Activated CD4-positive, alpha-beta T cell treated with anti-CD3 and anti-CD28 coated beads, Interleukin-2, amount 50 U/mL, for 4 hours (primary cell): ENCODE measurements around the gene ARHGAP8.
"Not testable (repeated sequence)": the region's sequence is repeated elsewhere in the genome, so short reads cannot be mapped to it uniquely, and the experiment has no call there.

ENCODE experiments used
- DNase-seq, 2 experiments: peaks; one replicate each; pipeline ENCODE4 v3.0.0-alpha.2; 2020

Gene ARHGAP8

DNA sequence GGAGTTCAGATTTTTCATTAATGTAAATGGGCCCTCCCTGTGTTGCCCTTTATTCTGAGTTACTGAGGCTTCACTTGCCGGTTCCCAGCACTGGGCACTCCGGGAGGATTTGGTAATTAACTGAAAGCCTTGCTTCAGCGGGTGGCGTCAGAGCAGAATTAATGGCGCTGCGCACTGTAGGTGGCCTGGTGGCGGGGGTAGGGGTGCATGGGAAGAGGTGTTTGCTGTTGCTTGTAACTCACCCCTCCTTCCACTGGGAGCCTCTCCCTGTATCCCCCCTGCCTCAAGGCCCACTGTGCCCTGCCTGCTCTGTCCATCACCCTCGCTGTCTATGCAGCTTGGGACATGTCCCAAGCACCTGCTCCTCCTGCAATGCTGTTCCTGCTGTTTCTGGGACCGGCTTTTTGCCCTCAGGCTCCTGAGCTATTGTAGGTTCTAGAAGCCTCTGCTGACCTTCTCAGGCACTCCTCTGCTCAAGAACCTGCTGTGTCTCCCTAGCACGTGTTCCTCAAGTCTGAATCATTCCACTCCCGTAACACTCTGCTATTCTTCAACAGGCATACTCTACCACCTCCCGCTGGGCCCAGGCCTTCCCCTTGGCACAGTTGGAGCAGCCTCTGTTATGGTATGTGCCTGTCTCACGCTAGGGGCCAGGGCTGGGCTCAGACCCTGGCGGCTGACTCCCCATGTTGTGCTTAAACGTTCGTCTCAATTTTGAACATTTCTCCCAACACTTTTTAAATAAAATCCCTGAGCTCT is 24.4 kb downstream of the ARHGAP8 start:
- no peak for DNase-seq

DNA sequence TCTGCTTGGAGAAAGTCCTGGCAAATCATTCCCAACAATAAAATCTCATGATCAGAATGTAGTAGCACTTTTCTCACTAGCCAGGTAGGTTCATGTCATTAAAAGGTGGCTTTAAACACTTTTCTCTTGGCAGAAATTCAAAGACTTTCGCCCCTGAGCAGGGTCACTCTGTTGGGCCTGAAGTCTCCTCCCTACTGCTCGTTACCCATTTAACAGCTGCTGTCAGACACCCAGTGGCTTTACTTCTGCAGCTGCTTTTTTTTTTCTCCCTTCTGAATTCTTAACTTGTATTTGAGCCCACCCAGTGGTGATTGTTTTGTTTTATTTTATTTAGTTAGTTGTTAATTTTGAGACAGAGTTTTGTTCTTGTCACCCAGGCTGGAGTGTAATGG is 25.0 kb downstream of the ARHGAP8 start:
- no peak for DNase-seq

DNA sequence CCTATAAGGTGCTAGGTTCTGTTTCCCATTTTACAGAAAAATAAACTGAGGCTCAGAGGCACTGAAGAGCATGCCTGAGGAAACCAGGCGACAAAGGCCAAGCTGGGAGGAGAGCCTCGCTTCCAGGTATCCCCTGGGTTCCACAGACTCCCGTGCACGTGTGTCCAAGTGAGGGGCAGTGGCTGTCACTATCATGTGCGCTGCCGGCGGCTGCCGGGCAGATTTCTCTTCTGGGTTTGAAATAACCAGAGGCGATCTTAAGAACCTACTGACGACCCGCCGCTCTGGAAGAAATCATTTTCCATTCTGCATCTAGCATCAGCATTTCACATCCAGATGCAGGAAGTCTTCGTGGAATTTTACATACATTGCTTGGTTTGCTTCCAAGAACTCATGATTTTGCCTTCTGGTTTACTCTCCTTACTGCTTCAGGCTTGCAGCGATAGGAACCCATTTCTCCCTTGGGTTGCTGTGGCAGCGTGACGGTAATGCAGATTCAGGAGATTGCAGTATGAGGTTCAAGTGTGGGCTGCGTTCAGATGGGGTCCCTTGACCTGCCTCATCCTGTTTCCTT is 28.6 kb downstream of the ARHGAP8 start:
- DNase-seq, result no peak

DNA sequence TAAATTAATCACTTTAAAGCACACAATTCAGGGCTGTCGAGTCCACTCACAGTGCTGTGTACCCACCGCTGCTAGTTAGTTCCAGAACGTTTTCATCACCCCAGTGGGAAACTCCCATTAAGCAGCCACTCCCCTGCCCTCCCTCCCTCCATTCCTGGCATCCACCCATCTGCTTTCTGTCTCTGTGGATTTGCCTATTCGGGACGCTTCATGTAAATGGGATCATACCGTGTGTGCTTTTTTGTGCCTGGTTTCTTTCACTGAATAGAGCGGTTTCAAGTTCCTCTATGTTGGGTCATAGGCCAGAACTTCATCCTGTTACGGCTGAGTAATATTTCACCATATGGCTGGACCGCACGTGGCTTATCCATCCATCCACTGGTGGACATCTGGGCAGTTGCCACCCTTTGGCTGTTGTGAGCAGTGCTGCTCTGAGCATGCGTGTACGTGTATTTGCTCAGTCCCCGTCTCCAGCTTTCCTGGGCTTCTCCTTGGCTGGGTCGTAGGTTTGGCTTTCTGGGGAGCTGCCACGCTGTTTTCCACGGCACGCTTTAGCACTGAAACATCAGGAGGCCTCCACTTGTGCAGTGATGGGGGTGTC is 30.1 kb downstream of the ARHGAP8 start:
- DNase-seq, result no peak

- DNase-seq, result no peak
These were observed 30.7 kb downstream of the ARHGAP8 start for GRCh38 chr22:44783091-44783490.

GRCh38 chr22:44783581-44783980 is 31.2 kb downstream of the ARHGAP8 start:
- no peak for DNase-seq

GRCh38 chr22:44786136-44786535 is 33.8 kb downstream of the ARHGAP8 start:
- DNase-seq, result no peak

DNA sequence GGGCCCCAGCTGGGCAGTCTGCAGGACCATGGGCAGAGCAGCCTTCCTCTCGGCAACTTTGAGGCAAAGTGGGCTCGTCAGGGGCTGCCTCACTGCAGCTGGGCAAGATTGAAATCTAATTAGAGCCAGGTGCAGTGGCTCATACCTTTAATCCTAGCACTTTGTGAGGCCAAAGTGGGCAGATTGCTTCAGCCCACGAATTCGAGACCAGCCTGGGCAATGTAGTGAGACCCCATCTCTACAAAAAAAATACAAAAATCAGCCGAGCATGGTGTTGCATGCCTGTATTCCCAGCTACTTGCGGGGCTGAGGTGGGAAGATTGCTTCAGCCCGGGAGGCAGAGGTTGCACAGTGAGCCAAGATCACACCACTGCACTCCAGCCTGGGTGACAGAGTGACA is 34.2 kb downstream of the ARHGAP8 start:
- DNase-seq, result no peak

- DNase-seq, result no peak
These were observed 35.5 kb downstream of the ARHGAP8 start for GRCh38 chr22:44787832-44788231.

DNA sequence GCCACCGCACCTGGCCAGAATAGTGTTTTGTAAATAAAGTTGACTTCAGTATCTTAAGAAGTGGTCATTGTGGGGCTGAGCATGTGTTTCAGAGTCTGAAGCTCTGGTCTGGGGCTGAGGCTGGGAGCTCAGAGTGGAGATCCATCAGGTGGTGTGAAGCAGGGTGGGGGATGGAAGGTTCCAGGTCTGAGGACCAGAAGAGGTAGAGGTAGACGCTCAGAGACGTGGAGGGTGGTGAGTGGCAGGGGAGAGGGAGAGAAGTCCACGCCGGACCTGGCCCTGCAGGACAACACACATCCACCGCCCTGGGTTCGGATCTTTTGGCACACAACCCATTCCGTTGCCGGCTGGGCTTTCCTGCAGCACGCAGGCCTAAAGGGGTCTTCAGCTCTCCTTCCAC is 40.7 kb downstream of the ARHGAP8 start:
- DNase-seq, result no peak

DNA sequence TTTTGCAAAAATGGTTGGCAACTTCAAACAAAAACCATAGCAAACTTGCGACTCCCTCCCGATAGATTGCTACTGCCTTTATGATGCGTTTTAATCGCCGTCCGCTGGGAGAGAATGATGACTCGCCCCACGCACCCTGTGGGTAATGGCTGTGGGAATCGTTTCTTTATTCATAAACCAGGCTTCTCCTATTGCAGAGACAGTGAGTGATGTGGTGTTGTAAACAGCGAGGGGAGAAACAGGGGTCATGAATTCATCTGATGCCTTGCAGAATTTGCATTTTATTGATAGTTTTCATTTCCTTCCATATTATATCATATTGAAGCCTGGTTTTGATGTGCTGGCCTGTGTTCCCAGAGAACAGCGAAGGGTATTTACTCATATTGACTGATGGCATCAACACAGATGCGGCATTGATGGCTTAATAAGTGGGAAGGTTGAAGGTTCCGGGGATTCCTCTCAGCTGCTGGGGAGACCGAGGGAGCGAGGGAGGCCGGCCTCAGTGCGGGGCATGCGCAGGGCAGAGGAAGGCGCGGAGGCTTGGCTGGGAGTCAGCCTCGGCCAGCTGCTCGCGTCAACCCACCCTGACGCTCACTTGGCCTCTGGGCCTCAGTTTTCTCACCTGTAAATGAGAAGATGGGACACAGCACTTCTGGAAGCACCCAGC is 41.3 kb downstream of the ARHGAP8 start:
- no peak for DNase-seq

DNA sequence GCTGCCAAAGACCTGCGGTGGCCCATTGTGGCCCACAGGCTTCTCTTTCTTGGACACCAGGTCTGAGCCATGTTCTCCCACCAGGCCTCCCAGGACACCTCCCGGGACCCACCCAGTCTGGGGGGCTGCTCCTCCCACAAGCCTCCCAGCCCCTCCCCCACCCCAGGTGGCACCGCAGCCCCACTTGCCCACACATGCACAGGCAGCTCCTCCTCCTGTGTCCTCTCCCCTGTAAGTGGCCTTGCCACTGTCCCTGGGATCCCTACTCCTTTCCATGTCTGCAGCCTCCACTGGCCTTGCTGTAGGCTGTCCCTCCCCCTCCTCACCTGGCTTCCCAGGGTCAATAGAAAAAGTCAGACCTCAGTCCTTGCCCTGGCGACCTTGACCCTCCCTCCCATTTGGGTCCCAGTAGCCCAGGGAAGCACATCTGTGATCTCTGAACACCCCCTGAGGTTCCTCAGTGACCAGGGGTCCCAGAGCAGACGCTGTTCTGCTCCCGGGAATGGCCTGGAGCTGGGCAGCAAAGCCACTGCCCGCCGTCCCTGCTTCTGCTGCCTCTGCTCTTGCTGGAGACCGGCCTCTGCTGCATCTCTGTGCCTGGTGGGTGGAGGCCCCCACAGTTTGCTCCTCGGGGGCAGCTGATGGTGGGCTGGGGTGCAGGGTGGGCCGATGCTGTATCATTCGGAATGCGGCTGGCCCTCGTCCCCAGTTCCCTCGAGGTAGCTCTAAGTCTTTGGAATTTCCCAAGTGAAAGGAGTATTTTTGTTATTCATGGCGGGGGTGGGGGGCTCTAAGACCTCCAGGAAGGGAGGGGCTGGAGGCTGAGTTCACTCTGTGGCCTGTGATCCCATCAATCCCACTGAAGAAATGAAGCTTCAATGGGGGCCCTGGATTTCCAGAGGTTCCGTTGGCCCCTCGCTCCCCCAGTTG is 43.6 kb downstream of the ARHGAP8 start:
- no peak for DNase-seq

DNA sequence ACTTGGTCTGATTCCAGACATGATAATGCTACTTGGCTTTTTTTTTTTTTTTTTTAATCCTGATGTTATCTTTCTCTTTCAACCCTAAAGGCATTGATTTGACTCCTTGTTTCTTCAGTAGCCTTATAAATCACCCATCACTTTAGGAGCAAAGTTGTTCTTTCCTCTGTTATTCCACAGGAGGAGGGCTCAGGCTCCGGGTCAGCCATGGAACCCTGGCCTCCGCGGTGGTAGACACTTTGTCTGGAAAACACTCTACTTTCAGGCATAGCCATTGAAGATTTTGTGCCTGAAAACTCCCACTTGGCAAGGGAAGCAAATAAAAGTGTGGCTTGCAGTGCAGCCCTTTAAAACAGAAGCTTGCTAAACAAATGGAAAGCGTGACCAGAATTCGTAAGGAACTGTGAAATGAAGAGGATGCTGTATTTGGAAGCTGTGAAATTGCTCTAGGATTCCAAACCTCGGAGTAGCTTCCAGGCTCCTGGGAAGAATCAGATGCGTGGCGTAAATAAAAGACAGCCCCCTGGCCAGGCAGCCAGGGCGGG is 44.9 kb downstream of the ARHGAP8 start:
- no peak for DNase-seq

DNA sequence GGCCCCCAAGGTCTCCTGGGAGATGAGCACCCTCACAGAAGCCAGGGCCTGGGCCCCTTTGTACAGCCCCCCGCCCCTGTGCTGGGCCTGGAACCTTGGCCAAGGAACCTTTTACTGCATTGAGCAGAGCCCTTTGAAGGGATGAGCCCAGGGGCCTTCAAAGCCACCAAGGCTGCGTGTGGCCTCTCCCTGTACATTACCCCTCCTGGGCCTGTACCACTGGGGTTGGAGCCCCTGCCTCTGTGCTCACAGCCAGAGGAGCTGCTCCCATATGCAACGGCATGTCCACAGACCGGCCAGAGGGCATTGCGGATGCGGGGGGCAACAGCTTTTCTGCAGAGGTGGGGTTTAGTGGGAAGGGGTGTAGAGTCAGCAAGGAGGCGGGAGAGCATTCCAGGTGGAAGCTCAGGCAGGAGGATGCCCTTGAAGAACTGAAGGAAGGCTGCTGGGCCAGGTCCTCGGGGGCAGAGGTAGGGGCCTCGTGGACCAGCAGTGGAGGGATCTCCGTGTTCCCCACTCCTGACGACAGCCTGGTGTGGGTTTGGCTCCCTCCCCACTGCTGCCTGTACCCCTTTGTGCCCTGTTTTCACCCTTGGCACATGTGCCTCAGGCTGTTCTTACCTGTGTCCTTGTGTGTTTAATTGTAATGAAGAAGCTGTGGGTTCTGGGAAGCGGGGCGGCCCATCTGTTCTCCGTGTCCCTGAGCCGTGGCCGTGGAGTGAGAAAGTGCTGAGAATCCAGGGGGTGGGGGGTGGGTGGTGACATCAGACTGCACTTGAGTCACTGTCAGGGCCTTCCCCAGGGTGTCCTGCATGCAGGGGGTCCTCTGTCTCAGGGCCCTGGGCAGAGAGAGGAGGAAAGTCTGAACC is 46.9 kb downstream of the ARHGAP8 start:
- no peak for DNase-seq

GRCh38 chr22:44799946-44800634 is 47.7 kb downstream of the ARHGAP8 start:
- not testable (repeated sequence) for DNase-seq

DNA sequence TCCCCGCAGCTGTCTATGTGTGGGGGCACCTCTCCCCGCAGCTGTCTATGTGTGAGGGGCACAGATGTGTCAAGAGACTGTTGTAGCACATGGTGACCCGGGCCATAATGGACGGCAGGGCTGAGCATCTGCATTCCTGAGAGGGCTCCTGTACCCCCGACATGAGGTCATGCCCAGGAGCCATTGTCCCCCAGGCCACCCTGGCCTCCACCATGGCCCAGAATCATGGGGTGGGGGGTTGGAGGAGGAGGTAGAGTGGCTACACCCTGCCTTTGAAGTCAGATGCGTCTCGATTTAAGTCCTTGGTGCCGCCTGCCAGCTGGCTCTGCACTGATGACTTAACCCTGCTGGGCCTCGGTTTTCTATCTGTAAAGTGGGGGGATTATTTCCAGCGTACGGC is 49.1 kb downstream of the ARHGAP8 start:
- no peak for DNase-seq

GRCh38 chr22:44802071-44802700 is 49.8 kb downstream of the ARHGAP8 start:
- no peak for DNase-seq

- no peak for DNase-seq
These were observed 50.6 kb downstream of the ARHGAP8 start for GRCh38 chr22:44802956-44803355.

GRCh38 chr22:44804327-44804726 is 52.0 kb downstream of the ARHGAP8 start:
- no peak for DNase-seq

GRCh38 chr22:44805711-44806110 is 53.3 kb downstream of the ARHGAP8 start:
- DNase-seq, result no peak
